Psoas muscle (tissue), 8 donors: ENCODE results near the gene ENDOG. TPM values are rescaled to one million over a fixed set of nuclear protein-coding genes. Genes with fewer than 3 reads are reported as not detected.

Experiments
- ATAC-seq, 4 donors: fragments of 200-7000 bp; cut with Tn5 transposase; one replicate each; pipeline ENCODE4 v1.9.1; 2020; ENCODE audit warnings: moderate library complexity in 3 of 4, mild to moderate bottlenecking in 2 of 4
- DNase-seq, 2 donors: peaks; one replicate each; pipeline ENCODE4 v3.0.0-alpha.2; 2020
- H3K27ac ChIP-seq: fragments of 200-600 bp; one replicate; pipeline ENCODE4 v1.8.0; 2022
- H3K27me3 ChIP-seq, 3 donors: fragments of 200-600 bp in 1 of 3; one replicate each; pipeline versions ENCODE4 v1.6.1 to v1.8.0; 2013 to 2022; ENCODE audit warnings: low read length in 2 of 3, mild to moderate bottlenecking in 2 of 3, moderate library complexity in 1 of 3; ENCODE audit not compliant: insufficient read depth in 3 of 3
- H3K36me3 ChIP-seq, 2 donors: fragments of 200-600 bp in 1 of 2; one replicate each; pipeline versions ENCODE4 v1.6.1 to v1.8.0; 2013 to 2022; ENCODE audit warnings: low read depth in 1 of 2, mild to moderate bottlenecking in 1 of 2, moderate library complexity in 1 of 2; ENCODE audit not compliant: insufficient read depth in 1 of 2
- H3K4me1 ChIP-seq: fragments of 200-600 bp; one replicate; pipeline ENCODE4 v1.8.0; 2022
- H3K4me3 ChIP-seq: fragments of 200-600 bp; one replicate; pipeline ENCODE4 v1.8.0; 2022; ENCODE audit warnings: mild to moderate bottlenecking
- H3K9me3 ChIP-seq: fragments of 200-600 bp; one replicate; pipeline ENCODE4 v1.8.0; 2022
- WGBS, 3 donors: extraction: QIAGEN DNeasy Blood & Tissue Kit; methylation state at CpG; one replicate each; pipeline versions ENCODE4 v1.1.6 to v1.1.7; 2013; 5-methylcytosine and 5-hydroxymethylcytosine counted together
- intact Hi-C, 2 donors: fragments of 100-400 bp; cut with DNase I; formaldehyde crosslinking; loops; one replicate each; pipeline versions ENCODE4 v1.11.0 to v1.14.2; 2022
- polyA plus RNA-seq, 3 donors: library from polyadenylated mRNA; stranded (reverse); fragments of 200-250 nt; gene quantifications; one replicate each; pipeline ENCODE4 v1.2.3, GENCODE V29; 2013
- total RNA-seq, 4 donors: library from RNA; stranded (reverse); fragmentation: NEBNext Ultra II Directional in 2 of 4; extraction: Animal tissue kit (Norgen Biotek cat#: 25700) in 2 of 4; gene quantifications; one replicate each; pipeline versions ENCODE4 v1.2.1 to v1.2.4, GENCODE V29; 2021 to 2023
- TF ChIP-seq, protein P1 (sequence below): fragments of 200-600 bp; IDR thresholded peaks from one replicate; pipeline ENCODE4 v1.8.0; 2022; ENCODE audit warnings: antibody characterized with exemption
- donor health status: healthy with polysubstance abuse.
- donor health status: DM: no; HTN: no; CAD: no; lungs with moderate emphysema.
- donor health status: Bipolar disorder and iron deficiency.
- donor health status: healthy.
- donor health status: DM: yes; HTN: yes; CAD: no.
- donor health status: DM: no; HTN: no; CAD: no.
- donor health status: DM: no; HTN: no; CAD: no.
- donor health status: DM: yes; HTN: yes; CAD: no.

Gene ENDOG
- total and polyA plus RNA-seq, 7 donors = 56.0 to 116 (median 89.8) TPM

DNA sequence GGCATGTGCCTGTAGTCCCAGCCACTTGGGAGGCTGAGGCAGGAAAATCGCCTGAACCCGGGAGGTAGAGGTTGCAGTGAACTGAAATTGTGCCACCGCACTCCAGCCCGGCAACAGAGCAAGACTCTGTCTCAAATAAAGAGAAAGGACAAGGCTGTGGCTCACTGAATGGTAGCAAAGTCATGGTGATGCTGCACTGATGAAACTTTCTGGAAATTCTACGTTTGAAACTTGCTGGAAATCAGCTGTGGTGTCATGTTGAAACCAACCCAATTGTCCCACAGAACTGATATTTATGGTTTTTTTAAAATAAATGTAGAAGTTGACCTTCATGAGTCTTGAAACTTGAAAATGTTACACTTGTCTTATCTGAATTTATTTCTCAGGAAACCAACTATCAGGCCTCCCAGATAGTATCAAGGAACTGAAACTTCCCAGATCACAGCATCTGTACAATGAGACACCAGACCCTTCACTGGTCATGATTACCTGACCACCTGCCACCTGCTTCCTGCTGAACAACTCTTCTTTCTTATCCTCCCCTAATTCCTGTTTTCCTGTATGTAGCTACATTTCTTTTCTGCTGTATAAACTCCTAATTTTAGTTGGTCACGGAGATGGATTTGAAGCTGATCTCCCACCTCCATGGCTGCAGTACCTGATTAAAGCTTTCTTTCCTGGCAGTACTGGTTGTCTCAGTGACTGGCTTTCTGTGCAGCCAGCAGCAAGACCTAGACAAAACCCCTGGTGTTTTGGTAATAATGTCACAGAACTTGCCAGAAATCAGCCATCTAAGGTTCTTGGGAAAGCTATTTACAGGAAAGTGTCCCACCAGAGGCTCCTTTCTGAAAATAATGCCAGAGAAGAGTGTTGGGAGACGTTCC is 36.9 kb upstream of the ENDOG start:
- 75 to 86% (median 80%) methylated on average over 7 of the region's 7 CpGs for WGBS, 3 donors
- Histone ChIP-seq H3K27me3 (no peaks in the 10 kb centered on the region), H3K4me1 (peaks cover 6% of the 10 kb centered on the region), H3K36me3 (no peaks in the 10 kb centered on the region), H3K27ac (no peak overlapping the region), H3K9me3 (peaks cover 8% of the 10 kb centered on the region), H3K4me3 (no peak overlapping the region)
- no peak for ATAC-seq
- intact Hi-C loops = no loop called here
- TF ChIP-seq, protein P1, sequence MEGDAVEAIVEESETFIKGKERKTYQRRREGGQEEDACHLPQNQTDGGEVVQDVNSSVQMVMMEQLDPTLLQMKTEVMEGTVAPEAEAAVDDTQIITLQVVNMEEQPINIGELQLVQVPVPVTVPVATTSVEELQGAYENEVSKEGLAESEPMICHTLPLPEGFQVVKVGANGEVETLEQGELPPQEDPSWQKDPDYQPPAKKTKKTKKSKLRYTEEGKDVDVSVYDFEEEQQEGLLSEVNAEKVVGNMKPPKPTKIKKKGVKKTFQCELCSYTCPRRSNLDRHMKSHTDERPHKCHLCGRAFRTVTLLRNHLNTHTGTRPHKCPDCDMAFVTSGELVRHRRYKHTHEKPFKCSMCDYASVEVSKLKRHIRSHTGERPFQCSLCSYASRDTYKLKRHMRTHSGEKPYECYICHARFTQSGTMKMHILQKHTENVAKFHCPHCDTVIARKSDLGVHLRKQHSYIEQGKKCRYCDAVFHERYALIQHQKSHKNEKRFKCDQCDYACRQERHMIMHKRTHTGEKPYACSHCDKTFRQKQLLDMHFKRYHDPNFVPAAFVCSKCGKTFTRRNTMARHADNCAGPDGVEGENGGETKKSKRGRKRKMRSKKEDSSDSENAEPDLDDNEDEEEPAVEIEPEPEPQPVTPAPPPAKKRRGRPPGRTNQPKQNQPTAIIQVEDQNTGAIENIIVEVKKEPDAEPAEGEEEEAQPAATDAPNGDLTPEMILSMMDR = no peak
- DNase-seq = no peak

DNA sequence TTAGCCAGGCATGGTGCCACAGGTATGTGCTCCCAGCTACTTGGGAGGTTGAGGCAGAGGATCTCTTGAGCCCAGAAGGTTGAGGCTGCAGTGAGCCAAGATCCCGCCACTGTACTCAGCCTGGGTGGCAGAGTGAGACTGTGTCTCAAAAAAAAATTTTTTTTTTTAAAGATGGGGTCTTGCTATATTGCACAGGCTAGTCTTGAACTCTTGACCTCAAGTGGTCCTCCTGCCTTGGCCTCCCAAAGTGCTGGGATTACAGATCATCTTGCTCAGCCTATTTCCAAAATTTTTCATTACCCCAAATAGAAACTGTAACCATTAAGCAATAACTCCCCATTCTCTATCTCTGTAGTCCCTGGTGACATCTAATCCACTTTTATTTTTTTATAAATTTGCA is 35.6 kb upstream of the ENDOG start:
- TF ChIP-seq, protein P1 = no peak
- 92 to 100% (median 93%) methylated on average over 1 of the region's 1 CpG for WGBS, 3 donors
- no peak for ATAC-seq
- Histone ChIP-seq H3K4me1 (peaks cover 8% of the 10 kb centered on the region), H3K27me3 (no peaks in the 10 kb centered on the region), H3K36me3 (no peaks in the 10 kb centered on the region), H3K9me3 (peaks cover 8% of the 10 kb centered on the region), H3K27ac (peak overlapping the region; percentile 82), H3K4me3 (no peak overlapping the region)
- intact Hi-C loops = no loop called here
- DNase-seq = no peak

DNA sequence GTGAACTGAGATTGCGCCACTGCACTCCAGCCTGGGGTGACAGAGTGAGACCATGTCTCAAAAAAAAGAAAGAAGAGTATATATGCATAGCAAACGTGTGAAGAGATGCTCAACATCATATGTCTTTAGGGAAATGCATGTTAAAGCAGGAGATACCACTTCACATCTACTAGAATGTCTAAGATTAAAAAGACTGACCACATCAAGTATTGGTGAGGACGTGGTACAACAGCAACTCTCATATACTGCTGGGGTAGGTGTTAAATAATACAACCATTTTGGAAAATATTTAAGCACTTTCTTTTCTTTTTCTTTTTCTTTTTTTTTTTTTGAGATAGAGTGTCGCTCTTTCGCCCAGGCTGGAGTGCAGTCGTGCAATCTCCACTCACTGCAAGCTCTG is 32.9 kb upstream of the ENDOG start:
- Histone ChIP-seq H3K4me1 (peaks cover 21% of the 10 kb centered on the region), H3K36me3 (peaks cover 0 to 17% of the 10 kb centered on the region in 2 donors), H3K9me3 (peaks cover 8% of the 10 kb centered on the region), H3K27me3 (no peaks in the 10 kb centered on the region), H3K4me3 (no peak overlapping the region), H3K27ac (no peak overlapping the region)
- ATAC-seq (no peak), DNase-seq (no peak)
- intact Hi-C loops = loop anchor here in 1 of 2 donors (5.0 kb wide), 1 partner anchor 958 kb away; no protein-coding TSS in a partner anchor
- WGBS, 3 donors = 92 to 96% (median 95%) methylated on average over 6 of the region's 6 CpGs
- TF ChIP-seq, protein P1 = no peak

DNA sequence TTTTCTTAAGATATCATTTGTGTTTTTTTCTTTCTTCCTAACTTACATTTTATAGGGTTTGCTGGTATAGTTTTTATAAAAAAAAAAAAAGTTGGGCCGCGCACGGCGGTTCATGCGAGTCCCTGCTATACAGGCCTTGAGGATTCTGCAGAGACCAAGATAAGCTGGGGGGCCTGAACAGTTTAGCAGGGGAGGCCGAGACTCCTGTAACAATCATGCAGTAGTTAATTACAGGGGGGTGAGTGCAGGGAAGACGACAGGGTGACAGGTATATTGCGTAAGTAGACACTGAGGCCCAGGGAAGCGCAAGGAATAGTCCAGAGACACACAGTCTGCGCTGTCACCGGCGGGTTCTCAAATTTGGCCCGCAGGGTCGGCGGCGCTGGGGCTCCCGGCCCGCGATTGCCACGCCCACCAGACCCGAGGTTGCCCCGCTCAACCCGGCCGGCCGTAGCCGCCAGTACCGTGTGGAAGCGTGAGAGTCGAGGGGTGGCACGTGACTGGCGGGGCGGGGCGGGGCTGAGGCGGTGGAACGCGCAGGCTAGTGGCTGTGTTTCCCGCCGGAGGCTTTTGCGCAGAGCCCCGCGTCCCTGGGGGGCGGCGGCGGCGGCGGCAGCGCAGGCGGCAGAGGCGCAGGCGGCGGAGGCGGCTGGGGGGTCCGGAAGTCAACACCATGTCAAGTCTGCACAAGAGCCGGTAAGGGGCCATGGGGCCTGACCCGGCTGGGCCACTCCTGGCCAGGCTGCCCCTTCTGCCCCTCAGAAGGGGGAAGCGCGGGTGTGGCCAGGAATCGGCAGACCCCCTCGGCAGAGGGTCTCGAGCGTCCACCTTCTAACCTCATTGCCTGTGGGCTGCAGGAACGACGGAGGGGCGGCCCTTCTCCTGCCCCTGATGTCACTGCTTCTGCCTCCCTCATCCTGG is 31.4 kb upstream of the ENDOG start, which contains the start of gene TBC1D13:
TSS of gene TBC1D13 (plus strand) at position 573 of the 921 bp plus-strand sequence. CDS start at position 674, 101 bp downstream.
- 8 to 12% (median 9%) methylated on average over 37 to 64 of the region's 64 CpGs for WGBS, 3 donors
- H3K4me1 ChIP-seq = peaks cover 21% of the 10 kb centered on the region
- H3K27ac ChIP-seq = peak within 1 kb of the TSS; percentile 90
- ATAC-seq (peak; percentile 94 to 97 (median 96)), DNase-seq (peak; percentile 92 to 95)
- intact Hi-C loops = loop anchor here in 1 of 2 donors (2.0 to 5.0 kb wide), 2 partner anchors 16 to 960 kb away; partner anchors contain the start of gene ZER1
- no peaks in the 10 kb centered on the region for H3K27me3 ChIP-seq
- peaks cover 0 to 33% of the 10 kb centered on the region in 2 donors for H3K36me3 ChIP-seq
- no peaks in the 10 kb centered on the region for H3K9me3 ChIP-seq
- TF ChIP-seq, protein P1 = no peak
- H3K4me3 ChIP-seq = peak within 1 kb of the TSS; percentile 98
